Adrenal gland (tissue), 5 donors: ENCODE measurements around the gene SMIM44.

ENCODE experiments used
- CTCF ChIP-seq, 6 experiments: fragments of 450-650 bp in 4 of 6; fragments of 200-600 bp in 2 of 6; sonication (generic) in 1 of 6; IDR thresholded peaks; 1 replicate in 5 of 6; 2 replicates in 1 of 6; pipeline versions ENCODE4 v1.5.1 to v1.8.0; 2016 to 2021; ENCODE audit warnings: antibody characterized with exemption in 6 of 6, mild to moderate bottlenecking in 2 of 6, moderate library complexity in 1 of 6
- POLR2A ChIP-seq, 2 donors: fragments of 450-650 bp; IDR thresholded peaks; one replicate each; pipeline ENCODE4 v1.6.1; 2017; ENCODE audit warnings: antibody characterized with exemption in 2 of 2, mild to moderate bottlenecking in 2 of 2, moderate library complexity in 1 of 2
- donor health status: DM: no; HTN: no; CAD: no.

GRCh38 chr19:3462991-3463713 is 20.1 kb downstream of the SMIM44 start:
- TF ChIP-seq POLR2A (IDR thresholded peaks at IDR 0.05), result no peak
- no peak for TF ChIP-seq CTCF (IDR thresholded peaks at IDR 0.05)
